HEK293 (cell line): ENCODE measurements around the gene C6orf89.

Experiments
- MZF1 ChIP-seq: fragments of 450-650 bp; formaldehyde crosslinking; IDR thresholded peaks from 2 replicates; pipeline ENCODE4 v1.5.1; 2017; ENCODE audit warnings: missing biosample characterization, missing genetic modification characterization, borderline replicate concordance
- ZNF830 ChIP-seq: fragments of 450-650 bp; IDR thresholded peaks from 2 replicates; pipeline ENCODE4 v1.5.0; 2018; ENCODE audit warnings: missing biosample characterization, missing genetic modification characterization, low read depth, mild to moderate bottlenecking, moderate library complexity
- TF ChIP-seq, protein P1 (sequence below): fragments of 450-650 bp; formaldehyde crosslinking; IDR thresholded peaks from 2 replicates; pipeline ENCODE4 v1.5.1; 2016; ENCODE audit warnings: missing biosample characterization, missing genetic modification characterization

GRCh38 chr6:36969240-36969691 lies 83.5 kb downstream of the C6orf89 start:
- TF ChIP-seq ZNF830 (tag by site-specific recombination) (no peak), MZF1 (no peak)
- TF ChIP-seq, protein P1, sequence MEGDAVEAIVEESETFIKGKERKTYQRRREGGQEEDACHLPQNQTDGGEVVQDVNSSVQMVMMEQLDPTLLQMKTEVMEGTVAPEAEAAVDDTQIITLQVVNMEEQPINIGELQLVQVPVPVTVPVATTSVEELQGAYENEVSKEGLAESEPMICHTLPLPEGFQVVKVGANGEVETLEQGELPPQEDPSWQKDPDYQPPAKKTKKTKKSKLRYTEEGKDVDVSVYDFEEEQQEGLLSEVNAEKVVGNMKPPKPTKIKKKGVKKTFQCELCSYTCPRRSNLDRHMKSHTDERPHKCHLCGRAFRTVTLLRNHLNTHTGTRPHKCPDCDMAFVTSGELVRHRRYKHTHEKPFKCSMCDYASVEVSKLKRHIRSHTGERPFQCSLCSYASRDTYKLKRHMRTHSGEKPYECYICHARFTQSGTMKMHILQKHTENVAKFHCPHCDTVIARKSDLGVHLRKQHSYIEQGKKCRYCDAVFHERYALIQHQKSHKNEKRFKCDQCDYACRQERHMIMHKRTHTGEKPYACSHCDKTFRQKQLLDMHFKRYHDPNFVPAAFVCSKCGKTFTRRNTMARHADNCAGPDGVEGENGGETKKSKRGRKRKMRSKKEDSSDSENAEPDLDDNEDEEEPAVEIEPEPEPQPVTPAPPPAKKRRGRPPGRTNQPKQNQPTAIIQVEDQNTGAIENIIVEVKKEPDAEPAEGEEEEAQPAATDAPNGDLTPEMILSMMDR: no peak
